Keratinocyte (primary cell): ENCODE data around the gene CPN2.

ENCODE experiments used
- CTCF ChIP-seq, 3 experiments: IDR thresholded peaks in 1 of 3; conservative IDR thresholded peaks in 1 of 3; optimal IDR thresholded peaks in 1 of 3; 2 replicates in 2 of 3; 3 replicates in 1 of 3; pipeline versions ENCODE3 to v1.5.1; 2011; ENCODE audit warnings: low read length in 3 of 3, mild to moderate bottlenecking in 3 of 3, moderate library complexity in 2 of 3, control low read depth in 1 of 3, inconsistent platforms in 1 of 3; ENCODE audit not compliant: insufficient read depth in 2 of 3; ENCODE audit errors: extremely low read depth in 1 of 3
- EZH2 ChIP-seq: IDR thresholded peaks from one replicate; pipeline ENCODE4 v1.6.1; 2012; ENCODE audit warnings: inconsistent platforms, mild to moderate bottlenecking, low read length, moderate library complexity

GRCh38 chr3:194357681-194358080 is 6.6 kb upstream of the CPN2 start:
- TF ChIP-seq CTCF (optimal IDR thresholded peaks at IDR 0.05 in 1 of 3, IDR thresholded peaks at IDR 0.05 in 1 of 3, conservative IDR thresholded peaks at IDR 0.05 in 1 of 3; ENCODE audit: extremely low read depth in 1 of 3, insufficient read depth in 2 of 3, low read length in 3 of 3) (no peak), EZH2 (no peak)
